ENCODE results near the gene KCNA5. TPM values are rescaled to one million over a fixed set of nuclear protein-coding genes. Genes with fewer than 3 reads are reported as not detected.

The KCNA5 gene
- polyA plus RNA-seq, 3 donors: not detected

- Histone ChIP-seq H2AFZ (ENCODE audit: insufficient read depth, low read depth, low read length, poor library complexity, severe bottlenecking) (no peak overlapping the region), H3K9me3 (replicated peaks in 1 of 2; ENCODE audit: control insufficient read depth in 1 of 2, insufficient read depth in 1 of 2, low read length in 2 of 2) (no peaks in the 10 kb centered on the region), H3K36me3 (replicated peaks in 1 of 2; ENCODE audit: control insufficient read depth in 1 of 2, insufficient read depth in 2 of 2, low read length in 2 of 2) (no peaks in the 10 kb centered on the region), H3K4me3 (replicated peaks in 1 of 3; ENCODE audit: low read depth in 2 of 3, low read length in 3 of 3) (no peak overlapping the region), H3K27me3 (ENCODE audit: control insufficient read depth in 2 of 2, insufficient read depth in 2 of 2, low read length in 2 of 2) (no peaks in the 10 kb centered on the region), H3K4me2 (replicated peaks; ENCODE audit: extremely low read depth, low read length, poor library complexity, severe bottlenecking) (no peak overlapping the region), H3K4me1 (ENCODE audit: control insufficient read depth in 1 of 2, insufficient read depth in 2 of 2, low read length in 2 of 2) (no peaks in the 10 kb centered on the region), H3K27ac (ENCODE audit: low read depth in 1 of 2, low read length in 2 of 2) (no peak overlapping the region), H3K79me2 (ENCODE audit: insufficient read depth, low read length) (no peaks in the 10 kb centered on the region), H3K9ac (ENCODE audit: insufficient read depth, low read length, poor library complexity, severe bottlenecking) (no peak overlapping the region), H4K20me1 (ENCODE audit: insufficient read depth, low read length) (no peaks in the 10 kb centered on the region)
- WGBS (ENCODE audit: insufficient coverage): 96% methylated on average over 2 of the region's 3 CpGs
- Mint-ChIP-seq H3K4me1 (no peaks in the 10 kb centered on the region), H3K36me3 (no peaks in the 10 kb centered on the region), H3K27me3 (ENCODE audit: low read depth in 3 of 3) (peaks cover 7 to 15% (median 14%) of the 10 kb centered on the region in 3 donors), H3K4me3 (no peak overlapping the region), H3K9me3 (no peaks in the 10 kb centered on the region), H3K27ac (no peak overlapping the region)
- TF ChIP-seq, protein P1, sequence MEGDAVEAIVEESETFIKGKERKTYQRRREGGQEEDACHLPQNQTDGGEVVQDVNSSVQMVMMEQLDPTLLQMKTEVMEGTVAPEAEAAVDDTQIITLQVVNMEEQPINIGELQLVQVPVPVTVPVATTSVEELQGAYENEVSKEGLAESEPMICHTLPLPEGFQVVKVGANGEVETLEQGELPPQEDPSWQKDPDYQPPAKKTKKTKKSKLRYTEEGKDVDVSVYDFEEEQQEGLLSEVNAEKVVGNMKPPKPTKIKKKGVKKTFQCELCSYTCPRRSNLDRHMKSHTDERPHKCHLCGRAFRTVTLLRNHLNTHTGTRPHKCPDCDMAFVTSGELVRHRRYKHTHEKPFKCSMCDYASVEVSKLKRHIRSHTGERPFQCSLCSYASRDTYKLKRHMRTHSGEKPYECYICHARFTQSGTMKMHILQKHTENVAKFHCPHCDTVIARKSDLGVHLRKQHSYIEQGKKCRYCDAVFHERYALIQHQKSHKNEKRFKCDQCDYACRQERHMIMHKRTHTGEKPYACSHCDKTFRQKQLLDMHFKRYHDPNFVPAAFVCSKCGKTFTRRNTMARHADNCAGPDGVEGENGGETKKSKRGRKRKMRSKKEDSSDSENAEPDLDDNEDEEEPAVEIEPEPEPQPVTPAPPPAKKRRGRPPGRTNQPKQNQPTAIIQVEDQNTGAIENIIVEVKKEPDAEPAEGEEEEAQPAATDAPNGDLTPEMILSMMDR (IDR thresholded peaks at IDR 0.05): no peak
- DNase-seq: no peak
- intact Hi-C loops (cut with micrococcal nuclease): no loop called here
Measured at GRCh38 chr12:5094986-5095385, 51.3 kb downstream of the KCNA5 start.

Other genes with a start within 250 kb of the KCNA5 start
- gene KCNA1, start 134.0 kb upstream of the KCNA5 start, polyA plus RNA-seq: not detected

All from CD14-positive monocyte (primary cell).